Immature natural killer cell (primary cell): ENCODE data around the gene TNS1. TPM values are rescaled to one million over a fixed set of nuclear protein-coding genes. Genes with fewer than 3 reads are reported as not detected.

ENCODE experiments used
- DNase-seq, 3 donors: peaks; one replicate each; pipeline ENCODE4 v3.0.0; 2022; ENCODE audit warnings: mixed read lengths in 1 of 3
- H3K27ac Mint-ChIP-seq, 6 donors: one replicate each; pipeline ENCODE4 v1.8.0; 2020; ENCODE audit warnings: mixed read lengths in 6 of 6, mild to moderate bottlenecking in 5 of 6, inconsistent platforms in 4 of 6, moderate library complexity in 3 of 6
- H3K27me3 Mint-ChIP-seq, 3 donors: one replicate each; pipeline ENCODE4 v1.8.0; 2020 to 2021; ENCODE audit warnings: low read depth in 3 of 3, mild to moderate bottlenecking in 3 of 3, mixed read lengths in 3 of 3, moderate library complexity in 3 of 3, inconsistent platforms in 1 of 3
- H3K36me3 Mint-ChIP-seq, 3 donors: one replicate each; pipeline ENCODE4 v1.8.0; 2020; ENCODE audit warnings: mixed read lengths in 3 of 3, inconsistent platforms in 2 of 3, mild to moderate bottlenecking in 2 of 3
- H3K4me1 Mint-ChIP-seq, 2 donors: one replicate each; pipeline ENCODE4 v1.8.0; 2020; ENCODE audit warnings: inconsistent platforms in 2 of 2, mild to moderate bottlenecking in 2 of 2, mixed read lengths in 2 of 2, moderate library complexity in 1 of 2
- H3K4me3 Mint-ChIP-seq, 5 donors: one replicate each; pipeline ENCODE4 v1.8.0; 2020; ENCODE audit warnings: mild to moderate bottlenecking in 5 of 5, mixed read lengths in 5 of 5, inconsistent platforms in 3 of 5, moderate library complexity in 3 of 5
- H3K9me3 Mint-ChIP-seq, 6 donors: one replicate each; pipeline ENCODE4 v1.8.0; 2020; ENCODE audit warnings: mild to moderate bottlenecking in 6 of 6, mixed read lengths in 6 of 6, inconsistent platforms in 4 of 6, moderate library complexity in 3 of 6
- polyA plus RNA-seq, 3 donors: library from polyadenylated mRNA; unstranded; fragments of 300-500 nt; fragmentation: Illumina TruSeq; gene quantifications; one replicate each; pipeline ENCODE4 v1.2.3, GENCODE V29; 2021

The TNS1 gene
- polyA plus RNA-seq, 3 donors from 2014 or later = 0.40 TPM; not detected in 2

- peaks cover 0 to 3% (median 0%) of the 10 kb centered on the region in 3 donors for H3K36me3 Mint-ChIP-seq
- H3K4me1 Mint-ChIP-seq = no peaks in the 10 kb centered on the region
- H3K27ac Mint-ChIP-seq = no peak overlapping the region
- H3K27me3 Mint-ChIP-seq = peaks cover 0 to 4% (median 0%) of the 10 kb centered on the region in 3 donors
- no peak overlapping the region for H3K4me3 Mint-ChIP-seq
- DNase-seq = no peak
- H3K9me3 Mint-ChIP-seq = no peaks in the 10 kb centered on the region
Measured at GRCh38 chr2:217892560-217892959, 110.2 kb downstream of the TNS1 start.

- Mint-ChIP-seq H3K9me3 (no peaks in the 10 kb centered on the region), H3K4me1 (no peaks in the 10 kb centered on the region), H3K4me3 (no peak overlapping the region), H3K27me3 (peaks cover 0 to 6% (median 3%) of the 10 kb centered on the region in 3 donors), H3K36me3 (peaks cover 0 to 3% (median 0%) of the 10 kb centered on the region in 3 donors), H3K27ac (no peak overlapping the region)
- no peak for DNase-seq
Measured at GRCh38 chr2:217890445-217890844, 112.3 kb downstream of the TNS1 start.

GRCh38 chr2:217889656-217890055, 113.1 kb downstream of the TNS1 start:
- no peak for DNase-seq
- Mint-ChIP-seq H3K36me3 (peaks cover 0 to 3% (median 0%) of the 10 kb centered on the region in 3 donors), H3K4me3 (no peak overlapping the region), H3K9me3 (no peaks in the 10 kb centered on the region), H3K4me1 (no peaks in the 10 kb centered on the region), H3K27ac (no peak overlapping the region), H3K27me3 (peaks cover 0 to 6% (median 5%) of the 10 kb centered on the region in 3 donors)

GRCh38 chr2:217887841-217888701, 114.7 kb downstream of the TNS1 start:
- DNase-seq = no peak
- H3K36me3 Mint-ChIP-seq = peaks cover 0 to 3% (median 0%) of the 10 kb centered on the region in 3 donors
- H3K9me3 Mint-ChIP-seq = no peaks in the 10 kb centered on the region
- H3K27ac Mint-ChIP-seq = no peak overlapping the region
- H3K4me1 Mint-ChIP-seq = no peaks in the 10 kb centered on the region
- H3K4me3 Mint-ChIP-seq = no peak overlapping the region
- H3K27me3 Mint-ChIP-seq = peaks cover 0 to 7% (median 7%) of the 10 kb centered on the region in 3 donors

- Mint-ChIP-seq H3K36me3 (peaks cover 0 to 3% (median 0%) of the 10 kb centered on the region in 3 donors), H3K9me3 (no peaks in the 10 kb centered on the region), H3K4me1 (no peaks in the 10 kb centered on the region), H3K4me3 (no peak overlapping the region), H3K27ac (no peak overlapping the region), H3K27me3 (peaks cover 0 to 7% (median 7%) of the 10 kb centered on the region in 3 donors)
- DNase-seq = peak; percentile 31 to 40 (median 39)
Measured at GRCh38 chr2:217886720-217887309, 116.0 kb downstream of the TNS1 start.

- no peaks in the 10 kb centered on the region for H3K9me3 Mint-ChIP-seq
- no peak overlapping the region for H3K27ac Mint-ChIP-seq
- H3K36me3 Mint-ChIP-seq = peaks cover 0 to 3% (median 0%) of the 10 kb centered on the region in 3 donors
- H3K27me3 Mint-ChIP-seq = peaks cover 2 to 7% (median 7%) of the 10 kb centered on the region in 3 donors
- DNase-seq = no peak
- no peaks in the 10 kb centered on the region for H3K4me1 Mint-ChIP-seq
- H3K4me3 Mint-ChIP-seq = no peak overlapping the region
Measured at GRCh38 chr2:217886091-217886490, 116.7 kb downstream of the TNS1 start.

- Mint-ChIP-seq H3K27me3 (peaks cover 2 to 9% (median 7%) of the 10 kb centered on the region in 3 donors), H3K4me1 (no peaks in the 10 kb centered on the region), H3K9me3 (peaks cover 0 to 1% (median 0%) of the 10 kb centered on the region in 6 donors), H3K27ac (no peak overlapping the region), H3K36me3 (peaks cover 0 to 1% (median 0%) of the 10 kb centered on the region in 3 donors), H3K4me3 (no peak overlapping the region)
- no peak for DNase-seq
Measured at GRCh38 chr2:217884985-217885384, 117.8 kb downstream of the TNS1 start.

GRCh38 chr2:217880891-217881290, 121.9 kb downstream of the TNS1 start:
- Mint-ChIP-seq H3K4me1 (no peaks in the 10 kb centered on the region), H3K27ac (no peak overlapping the region), H3K36me3 (no peaks in the 10 kb centered on the region), H3K9me3 (peaks cover 0 to 1% (median 0%) of the 10 kb centered on the region in 6 donors), H3K27me3 (peaks cover 2 to 9% (median 2%) of the 10 kb centered on the region in 3 donors), H3K4me3 (no peak overlapping the region)
- no peak for DNase-seq

GRCh38 chr2:217880287-217880889, 122.4 kb downstream of the TNS1 start:
- no peak for DNase-seq
- Mint-ChIP-seq H3K4me3 (no peak overlapping the region), H3K27me3 (peaks cover 2 to 5% (median 2%) of the 10 kb centered on the region in 3 donors), H3K9me3 (peaks cover 0 to 1% (median 0%) of the 10 kb centered on the region in 6 donors), H3K27ac (no peak overlapping the region), H3K4me1 (no peaks in the 10 kb centered on the region), H3K36me3 (no peaks in the 10 kb centered on the region)

- Mint-ChIP-seq H3K9me3 (peaks cover 0 to 1% (median 0%) of the 10 kb centered on the region in 6 donors), H3K36me3 (no peaks in the 10 kb centered on the region), H3K27ac (no peak overlapping the region), H3K4me3 (no peak overlapping the region), H3K27me3 (peaks cover under 1 to 7% (median 2%) of the 10 kb centered on the region in 3 donors), H3K4me1 (no peaks in the 10 kb centered on the region)
- no peak for DNase-seq
Measured at GRCh38 chr2:217878915-217879590, 123.7 kb downstream of the TNS1 start.

GRCh38 chr2:217877866-217878265, 124.9 kb downstream of the TNS1 start:
- H3K9me3 Mint-ChIP-seq = peaks cover 0 to 1% (median 0%) of the 10 kb centered on the region in 6 donors
- peaks cover 0 to 5% (median 2%) of the 10 kb centered on the region in 3 donors for H3K27me3 Mint-ChIP-seq
- no peak for DNase-seq
- H3K36me3 Mint-ChIP-seq = no peaks in the 10 kb centered on the region
- H3K4me3 Mint-ChIP-seq = no peak overlapping the region
- H3K27ac Mint-ChIP-seq = no peak overlapping the region
- no peaks in the 10 kb centered on the region for H3K4me1 Mint-ChIP-seq

GRCh38 chr2:217876253-217876570, 126.6 kb downstream of the TNS1 start:
- Mint-ChIP-seq H3K9me3 (peaks cover 0 to 1% (median 0%) of the 10 kb centered on the region in 6 donors), H3K27ac (no peak overlapping the region), H3K4me1 (no peaks in the 10 kb centered on the region), H3K36me3 (no peaks in the 10 kb centered on the region), H3K4me3 (no peak overlapping the region), H3K27me3 (peaks cover 0 to 5% (median 2%) of the 10 kb centered on the region in 3 donors)
- DNase-seq = no peak

GRCh38 chr2:217875556-217876252, 127.1 kb downstream of the TNS1 start:
- Mint-ChIP-seq H3K27me3 (peaks cover 0 to 4% (median 2%) of the 10 kb centered on the region in 3 donors), H3K9me3 (no peaks in the 10 kb centered on the region), H3K4me1 (no peaks in the 10 kb centered on the region), H3K36me3 (no peaks in the 10 kb centered on the region), H3K27ac (no peak overlapping the region), H3K4me3 (no peak overlapping the region)
- no peak for DNase-seq
